IMR-90 (cell line): Measurements from ENCODE around the gene UBASH3B.

Experiments
- CTCF ChIP-seq: conservative IDR thresholded peaks from 2 replicates; pipeline ENCODE4 v1.5.1; 2012; ENCODE audit warnings: mild to moderate bottlenecking, low read depth, low read length, improper control_type of control experiment
- POLR2A ChIP-seq: IDR thresholded peaks from 2 replicates; pipeline ENCODE4 v1.6.1; 2012; ENCODE audit warnings: mild to moderate bottlenecking, low read depth, low read length
- RAD21 ChIP-seq: IDR thresholded peaks from 2 replicates; pipeline ENCODE4 v1.6.1; 2012; ENCODE audit warnings: low read length, improper control_type of control experiment
- USF2 ChIP-seq: fragments of 150-350 bp; IDR thresholded peaks from 2 replicates; pipeline ENCODE4 v1.6.1; 2017; ENCODE audit warnings: mild to moderate bottlenecking, antibody characterized with exemption, low read length, low read depth

- TF ChIP-seq CTCF: no peak
- no peak for TF ChIP-seq POLR2A
- TF ChIP-seq RAD21: no peak
- TF ChIP-seq USF2: no peak
These were observed 17.4 kb downstream of the UBASH3B start for GRCh38 chr11:122672892-122673291.
